HG03442 (cell line): ENCODE measurements around the gene CELSR1.
"Not testable (repeated sequence)": the region's sequence is repeated elsewhere in the genome, so short reads cannot be mapped to it uniquely, and the experiment has no call there.

Experiments used
- ATAC-seq: cut with Tn5 transposase; IDR thresholded peaks from one replicate; pipeline ENCODE4 v1.9.1; 2021; ENCODE audit warnings: mild to moderate bottlenecking, moderate library complexity; ENCODE audit not compliant: unreplicated experiment

The CELSR1 gene

DNA sequence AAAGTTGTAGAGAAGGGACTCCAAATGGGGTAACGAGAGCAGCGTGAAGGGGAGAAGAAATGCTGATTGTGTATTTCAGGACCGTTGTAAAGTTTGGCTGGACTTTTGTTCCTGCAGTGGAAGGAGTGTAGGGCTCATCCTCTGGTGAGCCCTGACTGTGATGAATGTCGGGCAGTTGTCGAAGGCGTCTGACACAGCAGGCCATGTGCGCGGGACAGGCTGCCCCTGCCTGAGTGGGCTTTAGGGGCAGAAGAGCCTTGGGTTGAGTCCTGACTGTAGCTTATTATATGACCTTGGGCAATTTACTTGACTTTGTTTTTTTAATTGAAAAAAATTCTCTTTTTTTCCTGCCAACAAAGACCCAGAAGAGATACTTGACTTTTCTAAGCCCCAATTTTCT lies 198.8 kb downstream of the CELSR1 start:
- ATAC-seq = no peak

DNA sequence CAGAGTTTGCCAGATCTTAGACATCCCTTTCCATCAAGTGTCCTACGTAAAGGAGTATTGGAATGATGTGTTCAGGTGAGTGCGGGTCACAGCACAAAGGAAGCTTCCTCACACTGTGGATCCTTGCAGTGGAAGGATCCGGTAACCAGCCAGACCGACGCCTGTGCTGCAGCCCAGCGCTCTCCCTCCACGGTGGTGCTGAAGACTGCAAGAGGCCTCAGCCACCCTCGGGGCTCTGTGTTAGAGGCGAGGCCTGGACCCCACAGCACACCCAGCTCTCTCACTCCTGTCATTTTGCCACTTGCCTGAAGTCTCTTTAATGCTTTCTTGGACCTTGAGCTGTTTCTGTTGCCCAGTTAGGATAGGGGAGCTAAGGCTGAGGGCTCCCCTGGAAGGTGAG lies 199.6 kb downstream of the CELSR1 start:
- ATAC-seq = no peak

DNA sequence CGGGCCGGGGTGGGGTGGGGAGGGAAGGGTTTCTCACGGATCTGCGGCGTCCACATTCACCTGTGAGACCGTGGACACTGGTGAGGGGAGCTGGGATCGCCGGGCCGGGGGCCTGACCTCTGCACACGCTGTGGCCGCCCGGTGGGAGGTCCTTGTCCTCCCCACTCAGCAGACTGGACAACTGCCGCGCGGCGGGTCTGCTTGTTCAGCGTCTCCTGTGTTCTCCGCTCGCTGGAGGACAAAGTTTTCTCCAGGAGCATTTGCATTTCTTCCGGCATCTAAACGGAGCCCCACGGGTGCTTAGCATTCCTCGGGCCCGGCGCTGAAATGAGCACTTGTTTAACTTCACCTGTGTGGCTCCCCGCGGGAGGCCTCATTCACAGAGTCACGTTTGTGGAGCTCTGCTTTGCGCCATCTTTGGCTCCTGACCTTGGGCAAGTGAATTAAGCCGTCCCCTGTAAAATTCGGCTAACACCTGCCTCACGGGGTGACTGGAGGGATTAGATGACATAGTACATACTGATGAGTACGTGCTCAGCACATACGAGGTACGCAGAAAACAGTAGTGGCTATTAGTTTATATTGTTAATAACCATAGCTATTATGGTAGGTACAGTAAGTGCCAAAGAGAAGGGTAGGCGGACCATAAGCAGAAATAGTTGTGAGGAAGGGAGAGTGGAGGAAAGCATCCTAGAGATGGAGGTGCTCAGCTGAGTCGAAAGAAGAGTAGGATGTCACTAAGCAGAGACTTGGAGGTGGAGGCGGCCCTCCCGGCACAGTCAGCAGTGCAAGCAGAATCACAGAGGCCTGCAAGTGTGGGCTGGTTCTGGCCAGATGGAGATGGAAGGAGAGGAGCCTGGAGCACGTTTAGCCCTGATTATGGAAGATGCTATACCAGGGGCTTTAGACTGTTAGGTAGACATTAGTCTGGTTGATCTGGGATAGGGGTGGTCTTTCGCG lies 201.0 kb downstream of the CELSR1 start:
- ATAC-seq = peak; percentile 9

DNA sequence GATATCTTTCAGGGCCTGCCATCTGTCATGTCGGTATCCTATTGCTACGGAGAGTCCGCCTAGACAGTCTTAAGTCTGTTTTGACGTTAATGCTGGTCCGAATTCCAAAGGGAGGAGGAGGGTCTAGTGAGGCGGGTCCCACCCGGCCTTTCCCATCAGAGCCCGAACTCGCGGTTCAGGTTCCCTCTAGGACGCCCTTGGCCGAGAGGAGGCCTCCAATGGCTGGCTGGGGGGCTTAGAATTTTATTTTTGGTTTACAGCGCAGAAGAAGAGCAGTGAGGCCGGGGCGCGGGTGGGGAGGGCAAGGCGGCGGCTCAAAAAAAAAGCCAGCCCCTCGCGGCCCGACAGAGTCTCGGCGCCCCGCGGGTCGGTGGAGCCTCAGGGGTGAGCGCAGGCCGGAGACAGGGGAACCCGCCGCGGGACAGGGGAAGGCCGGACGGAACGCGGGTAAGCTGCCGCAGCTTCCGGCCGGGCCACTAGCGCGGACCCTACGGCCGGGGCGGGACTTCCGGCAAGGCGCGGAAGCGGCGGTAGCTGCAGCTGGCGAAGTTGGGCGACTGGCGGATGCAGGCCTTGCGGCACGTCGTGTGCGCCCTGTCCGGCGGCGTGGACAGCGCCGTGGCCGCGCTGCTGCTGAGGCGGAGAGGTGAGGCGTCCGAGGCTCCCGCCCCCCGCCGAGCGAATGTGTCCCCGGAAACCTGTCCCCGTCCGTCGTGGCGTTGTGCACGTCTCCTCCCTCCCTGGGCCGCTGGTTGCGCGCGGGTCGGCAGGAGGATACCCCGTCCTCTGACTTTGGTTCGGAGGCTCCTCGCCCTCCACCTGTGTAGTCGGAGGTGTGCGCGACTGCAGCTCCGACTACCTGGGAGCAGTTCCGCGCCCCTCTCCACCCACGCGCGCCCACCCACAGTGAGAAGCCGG lies 202.0 kb downstream of the CELSR1 start, which contains the start of gene TRMU:
Gene TRMU (plus strand): TSS at position 514 of the 918 bp plus-strand sequence. CDS start 51 bp downstream, at position 565.
- ATAC-seq = peak; percentile 79

DNA sequence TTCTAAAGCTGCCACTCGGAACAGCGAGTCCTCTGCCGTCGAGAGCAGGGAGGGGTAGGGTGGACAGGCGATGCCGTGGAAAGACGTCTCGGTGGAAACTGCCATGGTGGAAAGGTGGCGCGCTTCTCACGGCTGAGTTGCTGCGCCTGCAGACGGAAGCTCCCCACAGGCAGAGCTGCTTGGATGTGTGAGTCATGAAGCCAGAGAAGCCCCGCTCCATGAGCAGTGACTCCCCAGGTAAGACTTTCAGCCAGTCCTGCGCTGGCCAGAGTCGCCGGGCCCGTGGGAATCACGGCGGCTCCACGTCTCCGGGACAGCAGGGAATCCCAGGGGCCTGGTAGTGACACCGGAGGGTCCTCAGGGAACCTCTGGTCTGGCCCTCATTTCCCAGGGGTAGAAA lies 205.9 kb downstream of the CELSR1 start:
- ATAC-seq = no peak

DNA sequence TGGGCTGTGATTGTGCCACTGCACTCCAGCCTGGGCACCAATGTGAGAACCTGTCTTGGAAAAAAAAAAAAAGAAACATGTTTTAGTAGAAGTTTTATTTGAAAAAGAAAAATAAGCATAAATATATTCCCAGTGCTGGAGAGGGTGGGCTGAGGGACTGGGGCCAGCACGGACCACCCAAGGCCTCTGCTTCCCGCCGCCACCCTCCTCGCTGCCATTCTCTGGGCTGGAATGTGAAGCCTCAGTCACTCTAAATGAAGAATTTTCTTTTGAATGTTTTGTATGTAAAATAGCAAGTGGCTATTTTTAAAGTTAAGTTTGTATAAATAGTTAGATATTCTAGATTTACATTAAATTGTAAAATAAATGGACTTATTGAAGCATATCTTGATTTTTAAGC lies 207.0 kb downstream of the CELSR1 start:
- ATAC-seq = no peak

DNA sequence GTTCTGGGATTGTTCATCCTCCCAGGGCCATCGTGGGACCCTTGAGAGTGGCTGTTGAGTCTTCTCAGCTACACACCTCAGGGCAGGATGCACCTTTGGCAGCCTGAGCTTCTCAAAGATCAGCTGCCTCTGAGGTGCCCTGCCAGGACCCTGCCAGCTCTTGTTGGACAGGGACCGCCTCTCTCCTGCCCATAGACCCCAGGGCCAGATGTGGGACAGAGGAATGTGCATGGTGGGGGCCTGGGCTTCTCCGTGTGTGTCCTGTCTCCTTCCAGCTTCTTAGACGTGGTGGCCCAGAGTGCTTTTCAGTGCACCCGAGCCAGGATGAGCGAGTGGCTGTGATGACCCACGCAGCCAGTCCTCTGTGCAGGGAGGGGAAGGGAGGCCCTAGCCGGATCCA lies 207.8 kb downstream of the CELSR1 start:
- ATAC-seq = no peak

DNA sequence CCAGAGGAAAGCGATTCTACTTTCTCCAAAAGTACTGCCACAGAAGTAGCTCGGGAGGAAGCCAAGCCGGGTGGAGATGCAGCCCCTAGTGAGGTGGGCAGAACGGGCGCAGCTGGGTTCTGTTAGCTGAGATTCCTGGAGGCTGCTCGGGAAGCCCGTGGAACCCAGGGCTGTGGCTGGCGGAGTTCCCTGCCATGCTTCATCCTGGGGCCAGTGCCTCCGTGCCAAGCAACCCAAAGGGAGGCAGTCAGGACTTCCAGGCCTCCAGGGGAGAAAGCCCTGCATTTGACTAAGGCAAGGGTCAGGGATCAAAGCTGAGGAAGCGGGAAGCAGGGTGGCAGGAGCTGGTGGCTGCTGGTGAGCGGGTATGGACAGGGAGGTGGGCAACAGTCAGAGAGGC lies 208.6 kb downstream of the CELSR1 start:
- no peak for ATAC-seq

DNA sequence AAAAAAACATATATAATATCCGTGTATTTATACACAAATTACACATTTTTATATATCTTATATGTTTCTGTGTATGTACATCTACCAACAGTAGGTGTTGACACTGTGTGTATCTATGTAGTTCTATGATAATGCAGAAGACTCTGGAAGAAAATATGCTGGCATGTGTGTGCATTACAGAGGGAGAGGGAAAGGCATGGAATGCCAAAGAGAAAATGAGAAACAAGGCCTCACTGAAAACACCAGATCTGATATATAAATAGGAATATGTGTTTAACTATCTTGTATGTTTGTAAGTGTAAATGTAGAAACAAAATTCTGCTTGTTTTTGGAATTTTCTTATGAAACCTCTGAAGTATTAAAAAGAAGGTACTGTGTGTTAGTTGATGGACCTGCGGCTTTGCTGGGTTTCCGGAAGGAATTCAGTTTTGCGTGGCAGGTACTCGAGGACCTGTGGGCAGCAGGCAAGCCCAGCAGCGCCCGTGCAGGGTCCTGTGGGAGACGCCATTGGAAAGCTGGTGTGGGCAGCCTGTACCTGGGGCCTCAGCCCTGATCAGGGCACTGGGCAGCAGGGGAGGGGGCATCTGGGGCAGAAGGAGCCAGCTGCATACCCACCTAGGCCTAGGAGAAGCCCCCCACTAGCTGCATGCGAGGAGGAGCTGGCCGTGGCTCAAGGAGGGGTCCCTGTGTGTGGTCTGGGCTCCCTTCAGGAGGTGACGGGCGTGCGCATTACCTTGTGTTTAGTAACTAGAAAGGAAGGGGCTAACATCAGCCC lies 209.5 kb downstream of the CELSR1 start:
- no peak for ATAC-seq

DNA sequence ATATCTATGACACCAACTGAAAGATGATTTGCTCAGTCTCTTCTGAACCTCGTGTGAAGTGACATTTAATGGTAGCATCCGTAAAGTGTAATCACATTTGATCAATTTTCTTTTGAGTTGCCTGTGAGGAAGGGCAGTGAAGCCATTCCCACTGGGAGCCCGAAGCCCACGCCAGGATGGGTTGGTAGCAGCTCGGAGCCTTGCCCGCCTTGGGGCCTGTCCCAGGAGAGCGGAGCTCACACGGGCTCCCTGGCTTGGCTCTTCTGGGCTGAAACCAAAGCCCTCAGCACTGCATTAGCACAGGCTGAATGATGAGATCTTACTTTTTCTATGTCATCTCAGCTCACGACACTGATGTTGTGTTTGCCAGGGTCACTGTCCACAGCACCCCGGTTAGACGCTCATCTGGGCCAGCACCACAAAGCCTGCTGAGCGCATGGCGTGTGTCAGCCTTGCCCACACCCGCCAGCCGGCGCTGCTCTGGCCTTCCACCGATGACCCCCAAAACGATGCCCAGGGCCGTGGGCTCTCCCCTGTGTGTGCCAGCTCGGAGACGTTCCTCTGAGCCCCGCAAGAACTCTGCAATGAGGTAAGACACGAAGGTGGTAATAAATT lies 211.2 kb downstream of the CELSR1 start:
- ATAC-seq = no peak

DNA sequence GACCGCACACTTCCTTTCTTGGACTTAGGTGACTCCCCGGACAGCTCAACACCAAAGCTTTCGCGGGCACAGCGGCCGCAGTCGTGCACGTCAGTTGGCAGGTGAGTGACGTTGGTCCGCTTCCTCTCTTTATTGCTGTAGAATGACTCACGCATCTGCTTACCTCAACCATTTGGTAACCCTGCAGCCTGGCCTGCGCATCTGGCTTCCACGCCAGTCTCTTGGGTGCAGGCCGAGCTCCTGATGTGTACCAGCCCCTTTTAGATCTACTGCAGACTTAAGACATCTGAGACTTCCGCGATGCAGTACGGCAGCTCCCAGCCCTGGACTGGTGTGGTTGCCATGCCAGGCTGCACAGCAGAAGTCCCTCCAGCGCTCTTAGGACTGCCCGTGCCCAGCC lies 214.3 kb downstream of the CELSR1 start:
- ATAC-seq = no peak

DNA sequence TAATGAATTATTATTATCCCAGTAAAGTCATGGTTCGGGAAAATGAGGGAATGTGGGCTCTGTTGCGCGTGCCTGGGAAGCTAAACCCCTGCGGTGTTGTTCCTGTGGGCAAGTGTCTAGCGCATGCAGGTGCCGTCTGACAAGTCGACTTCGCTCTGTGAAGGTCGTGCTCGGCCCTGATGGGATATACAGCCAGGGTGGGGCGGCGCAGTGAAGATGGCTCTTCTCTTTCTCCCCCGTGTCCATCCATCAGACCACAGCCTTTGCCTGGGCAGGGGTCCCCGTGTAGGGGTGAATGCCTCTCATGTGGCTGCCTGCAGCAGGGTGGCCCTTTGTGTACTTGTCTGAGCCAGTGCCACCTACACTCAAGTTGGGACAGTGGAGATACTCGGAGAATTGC lies 214.7 kb downstream of the CELSR1 start:
- no peak for ATAC-seq

DNA sequence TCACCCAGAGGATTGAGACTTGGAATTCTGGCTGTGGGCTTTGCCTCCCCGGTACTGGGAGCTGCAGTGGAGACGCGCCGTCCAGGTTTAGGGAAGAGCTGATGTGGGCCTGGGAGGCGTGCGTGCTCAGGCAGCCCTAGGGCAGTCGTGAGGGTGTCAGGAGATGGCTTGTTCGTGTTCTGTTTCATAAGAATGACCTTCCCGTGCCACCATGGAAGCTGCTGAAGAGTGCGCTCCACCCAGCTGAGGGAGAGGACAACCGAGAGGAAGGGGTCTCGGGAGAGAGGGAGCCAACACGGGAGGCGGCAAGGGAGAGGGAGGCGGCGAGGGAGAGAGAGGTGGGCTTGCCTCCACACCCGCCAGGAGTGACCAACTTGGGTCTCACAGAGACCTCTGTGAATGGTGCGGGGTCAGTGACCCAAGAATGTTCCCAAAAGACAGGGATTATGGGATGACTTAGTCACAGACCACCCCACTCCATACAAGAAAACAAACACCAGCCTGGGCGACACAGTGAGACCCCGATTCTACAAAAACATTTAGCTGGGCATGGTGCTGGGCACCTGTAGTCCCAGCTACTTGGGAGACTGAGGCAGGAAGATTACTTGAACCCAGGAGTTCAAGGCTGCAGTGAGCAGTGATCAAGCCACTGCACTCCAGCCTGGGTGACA lies 216.6 kb downstream of the CELSR1 start:
- no peak for ATAC-seq

DNA sequence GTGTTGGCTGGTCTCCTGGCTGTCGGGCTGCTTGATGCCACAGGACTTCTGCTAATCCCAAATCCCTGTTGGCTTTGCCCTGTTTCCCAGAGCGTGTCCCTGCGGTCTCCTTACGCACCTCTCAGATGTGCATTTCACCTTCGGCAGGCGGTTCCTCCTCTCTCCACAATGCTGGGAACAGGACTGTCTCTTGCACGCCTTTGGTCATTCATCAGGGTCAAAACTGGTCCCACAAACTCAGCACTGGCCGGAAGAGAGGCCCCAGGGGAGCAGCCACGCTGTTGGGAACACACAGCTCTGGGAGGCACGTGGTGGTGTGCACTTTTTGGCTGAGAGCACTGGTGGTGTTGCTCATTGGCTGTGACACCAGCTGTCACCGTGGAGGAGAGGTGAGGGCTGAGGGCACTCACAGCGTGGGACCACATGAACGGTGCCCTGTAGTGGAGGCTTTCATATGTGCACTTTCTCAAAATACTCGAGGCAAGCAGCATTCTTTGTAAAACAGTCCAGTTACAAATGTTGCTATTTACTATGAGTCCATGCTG lies 217.2 kb downstream of the CELSR1 start:
- no peak for ATAC-seq

DNA sequence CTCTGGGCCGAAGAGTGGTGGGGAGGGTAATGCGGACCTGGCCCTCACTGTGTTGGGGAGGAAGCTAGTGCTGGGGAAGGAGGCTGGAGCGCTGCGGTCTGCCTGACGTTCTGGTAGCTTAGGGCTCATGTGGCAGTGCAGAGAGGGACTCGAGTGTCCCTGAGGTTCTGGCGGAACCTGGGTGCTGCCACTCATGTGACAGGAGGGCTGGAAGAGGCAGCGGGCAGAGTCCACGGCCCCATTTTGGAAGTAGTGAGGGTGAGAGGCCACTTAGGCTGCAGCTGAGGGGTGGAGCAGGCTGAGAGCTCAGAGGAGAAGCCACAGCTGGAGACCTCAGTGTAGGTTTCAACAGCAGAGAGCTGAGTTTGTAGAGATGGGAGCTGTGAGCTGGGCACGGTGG lies 218.1 kb downstream of the CELSR1 start:
- ATAC-seq = no peak

DNA sequence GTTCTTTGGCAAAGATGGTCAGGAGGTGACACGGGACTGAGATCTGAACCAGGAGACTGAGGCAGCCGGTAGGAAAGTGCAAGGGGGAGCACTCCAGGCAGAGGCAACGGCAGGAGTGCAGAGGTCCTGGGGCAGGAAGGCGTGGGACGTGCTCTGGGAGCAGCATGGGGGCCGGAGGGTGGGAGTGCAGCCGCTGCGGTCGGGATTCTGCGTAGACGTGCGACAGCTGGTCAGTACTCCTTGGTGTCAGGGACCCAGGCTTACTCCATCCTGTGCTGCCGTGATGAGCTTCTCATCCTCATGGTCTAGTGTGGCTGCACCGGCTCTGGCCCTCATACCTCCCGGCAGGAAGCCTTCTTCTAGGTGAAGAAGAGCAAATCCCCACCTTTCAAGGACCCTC lies 218.8 kb downstream of the CELSR1 start:
- ATAC-seq = no peak

DNA sequence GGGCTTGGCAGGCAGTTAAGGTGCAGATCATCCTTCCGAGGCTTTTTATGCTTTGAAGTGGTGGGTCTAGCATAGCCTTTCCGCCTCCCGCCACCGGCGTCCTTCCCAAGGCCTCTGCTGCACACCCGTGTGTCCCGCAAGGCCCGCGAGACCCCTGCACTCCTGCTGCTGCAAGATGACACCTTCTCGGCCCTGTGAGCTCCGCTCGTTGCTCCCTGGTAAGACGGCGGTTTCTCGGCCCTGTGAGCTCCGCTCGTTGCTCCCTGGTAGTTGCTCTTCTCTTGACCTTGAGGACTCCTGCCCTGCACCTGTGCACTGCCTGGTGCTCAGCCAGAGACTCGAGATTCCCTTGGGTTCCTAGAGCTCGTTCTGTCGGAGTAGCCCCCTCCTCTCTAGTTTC lies 219.8 kb downstream of the CELSR1 start:
- ATAC-seq = no peak

DNA sequence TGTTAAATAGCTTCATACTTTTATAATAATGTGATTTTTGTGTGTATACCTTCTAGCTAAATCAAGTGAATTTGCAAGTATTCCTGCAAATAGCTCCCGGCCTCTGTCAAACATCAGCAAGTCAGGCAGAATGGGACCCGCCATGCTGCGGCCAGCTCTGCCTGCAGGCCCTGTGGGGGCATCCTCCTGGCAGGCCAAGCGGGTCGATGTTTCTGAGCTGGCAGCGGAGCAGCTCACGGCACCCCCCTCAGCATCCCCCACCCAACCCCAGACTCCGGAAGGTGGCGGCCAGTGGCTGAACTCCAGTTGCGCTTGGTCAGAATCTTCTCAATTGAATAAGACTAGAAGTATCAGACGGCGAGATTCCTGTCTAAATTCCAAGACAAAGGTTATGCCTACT lies 221.4 kb downstream of the CELSR1 start:
- ATAC-seq = no peak

DNA sequence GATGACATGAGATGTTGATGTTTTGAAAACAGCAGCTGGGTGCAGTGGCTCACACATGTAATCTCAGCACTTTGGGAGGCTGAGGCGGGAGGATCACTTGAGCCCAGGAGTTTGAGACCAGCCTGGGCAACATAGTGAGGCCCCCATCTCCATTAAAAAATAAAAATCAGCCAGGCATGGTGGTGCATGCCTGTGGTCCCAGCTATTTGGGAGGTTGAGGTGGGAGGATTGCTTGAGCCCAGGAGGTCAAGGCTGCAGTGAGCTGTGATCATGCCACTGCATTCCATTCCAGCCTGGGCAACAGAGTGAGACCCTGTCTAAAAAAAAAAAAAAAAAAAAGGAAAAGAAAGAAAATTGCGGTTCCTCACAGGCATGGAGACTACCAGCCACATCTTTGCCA lies 224.6 kb downstream of the CELSR1 start:
- ATAC-seq = not testable (repeated sequence)

DNA sequence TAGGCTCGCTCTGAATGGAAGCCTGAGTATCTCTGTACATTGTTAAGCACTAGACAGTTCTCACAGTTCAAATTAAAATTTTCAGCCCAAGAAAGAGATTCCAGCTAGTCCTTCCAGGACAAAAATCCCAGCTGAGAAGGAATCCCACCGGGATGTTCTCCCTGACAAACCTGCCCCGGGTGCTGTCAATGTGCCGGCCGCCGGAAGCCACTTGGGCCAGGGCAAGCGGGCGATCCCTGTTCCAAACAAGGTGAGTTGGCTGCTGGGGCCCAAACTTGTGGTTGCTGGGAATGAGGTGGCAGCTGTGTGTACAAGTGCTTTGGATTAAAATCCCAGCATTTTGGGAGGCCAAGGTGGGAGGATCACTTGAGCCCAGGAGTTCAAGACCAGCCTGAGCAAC lies 225.4 kb downstream of the CELSR1 start:
- ATAC-seq = no peak
